ENCODE measurements around the gene SLC13A4.

DNA sequence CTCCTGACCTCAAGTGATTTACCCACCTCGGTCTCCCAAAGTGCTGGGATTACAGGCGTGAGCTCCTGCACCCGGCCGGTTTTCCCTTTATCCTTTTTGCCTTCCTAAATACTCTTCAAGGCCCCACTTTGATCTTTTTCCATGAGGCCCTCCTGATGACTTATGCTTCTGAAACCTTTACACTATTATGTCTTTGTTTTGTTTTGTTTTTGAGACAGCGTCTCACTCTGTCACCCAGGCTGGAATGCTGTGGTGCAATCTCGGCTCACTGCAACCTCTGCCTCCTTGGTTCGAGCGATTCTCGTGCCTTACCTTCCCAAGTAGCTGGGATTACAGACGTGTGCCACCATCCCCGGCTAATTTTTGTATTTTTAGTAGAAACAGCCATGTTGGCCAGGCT, 61.8 kb downstream of the SLC13A4 start:
- TF ChIP-seq, protein P1, sequence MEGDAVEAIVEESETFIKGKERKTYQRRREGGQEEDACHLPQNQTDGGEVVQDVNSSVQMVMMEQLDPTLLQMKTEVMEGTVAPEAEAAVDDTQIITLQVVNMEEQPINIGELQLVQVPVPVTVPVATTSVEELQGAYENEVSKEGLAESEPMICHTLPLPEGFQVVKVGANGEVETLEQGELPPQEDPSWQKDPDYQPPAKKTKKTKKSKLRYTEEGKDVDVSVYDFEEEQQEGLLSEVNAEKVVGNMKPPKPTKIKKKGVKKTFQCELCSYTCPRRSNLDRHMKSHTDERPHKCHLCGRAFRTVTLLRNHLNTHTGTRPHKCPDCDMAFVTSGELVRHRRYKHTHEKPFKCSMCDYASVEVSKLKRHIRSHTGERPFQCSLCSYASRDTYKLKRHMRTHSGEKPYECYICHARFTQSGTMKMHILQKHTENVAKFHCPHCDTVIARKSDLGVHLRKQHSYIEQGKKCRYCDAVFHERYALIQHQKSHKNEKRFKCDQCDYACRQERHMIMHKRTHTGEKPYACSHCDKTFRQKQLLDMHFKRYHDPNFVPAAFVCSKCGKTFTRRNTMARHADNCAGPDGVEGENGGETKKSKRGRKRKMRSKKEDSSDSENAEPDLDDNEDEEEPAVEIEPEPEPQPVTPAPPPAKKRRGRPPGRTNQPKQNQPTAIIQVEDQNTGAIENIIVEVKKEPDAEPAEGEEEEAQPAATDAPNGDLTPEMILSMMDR (IDR thresholded peaks at IDR 0.05; ENCODE audit: borderline replicate concordance, extremely low read depth, low read length, poor library complexity, severe bottlenecking): no peak
- TF ChIP-seq EZH2 (IDR thresholded peaks at IDR 0.05; ENCODE audit: borderline replicate concordance, low read depth, low read length, severe bottlenecking): no peak

Data from DND-41 (cell line).